ENCODE measurements around the gene HPCA.

Gene HPCA

DNA sequence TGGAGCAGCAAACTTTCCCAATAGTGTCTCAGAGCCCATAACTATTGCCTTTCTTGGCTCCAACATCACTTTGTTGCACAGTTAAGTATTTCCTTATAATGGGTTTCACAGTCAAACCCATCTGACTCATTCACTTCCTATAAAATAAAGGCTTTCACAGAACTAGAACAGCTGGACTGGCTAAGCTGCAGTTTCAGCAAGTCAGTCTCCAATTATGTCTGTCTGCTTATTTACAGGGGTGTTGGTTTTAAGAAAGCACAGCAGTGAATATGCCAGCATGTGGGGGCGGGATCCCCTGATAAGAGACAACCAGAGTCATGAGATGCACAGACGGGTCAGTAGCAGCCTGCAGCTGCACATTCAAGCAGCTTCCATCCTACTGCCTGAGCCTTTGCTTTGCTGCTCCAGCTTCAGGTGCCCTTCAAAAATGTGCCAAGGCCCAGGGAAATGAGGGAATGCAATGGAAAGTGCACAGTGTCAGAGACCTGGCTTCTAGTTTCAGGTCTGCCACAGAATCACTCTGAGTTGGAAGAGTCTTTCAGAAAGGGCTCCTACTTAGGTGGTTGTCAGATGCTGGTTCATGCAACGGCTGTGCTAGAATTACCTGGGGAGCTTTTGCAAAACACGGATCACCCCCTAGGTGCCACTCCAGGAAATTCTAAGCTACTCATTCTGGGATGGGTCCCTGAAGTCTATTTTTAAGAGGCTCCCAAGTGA, 53.5 kb downstream of the HPCA start:
- Histone ChIP-seq H3K4me2 (ENCODE audit: low read length) (no peak overlapping the region), H3K4me1 (ENCODE audit: insufficient read depth, low read length, severe bottlenecking) (no peaks in the 10 kb centered on the region), H3K9me2 (ENCODE audit: low read depth, low read length) (no peaks in the 10 kb centered on the region), H4K20me1 (ENCODE audit: insufficient read depth, low read length) (no peaks in the 10 kb centered on the region), H3K4me3 (ENCODE audit: low read depth, low read length, poor library complexity, severe bottlenecking) (no peak overlapping the region), H3K27me3 (ENCODE audit: insufficient read depth, low read length) (no peaks in the 10 kb centered on the region), H3F3A (ENCODE audit: insufficient read depth, low read length) (no peaks in the 10 kb centered on the region), H3K27ac (ENCODE audit: low read depth, low read length, poor library complexity, severe bottlenecking) (no peak overlapping the region), H3K9me3 (ENCODE audit: low read length) (no peaks in the 10 kb centered on the region), H2AFZ (ENCODE audit: low read length) (no peak overlapping the region), H3K36me3 (ENCODE audit: insufficient read depth, low read length) (peaks cover 41% of the 10 kb centered on the region; the same call in 1 of the 2 replicates), H3K9ac (ENCODE audit: low read length) (no peak overlapping the region), H3K79me2 (ENCODE audit: insufficient read depth, low read length) (no peaks in the 10 kb centered on the region)
- TF ChIP-seq EZH2 (IDR thresholded peaks at IDR 0.05; ENCODE audit: borderline replicate concordance, low read length): no peak
- TF ChIP-seq, protein P1, sequence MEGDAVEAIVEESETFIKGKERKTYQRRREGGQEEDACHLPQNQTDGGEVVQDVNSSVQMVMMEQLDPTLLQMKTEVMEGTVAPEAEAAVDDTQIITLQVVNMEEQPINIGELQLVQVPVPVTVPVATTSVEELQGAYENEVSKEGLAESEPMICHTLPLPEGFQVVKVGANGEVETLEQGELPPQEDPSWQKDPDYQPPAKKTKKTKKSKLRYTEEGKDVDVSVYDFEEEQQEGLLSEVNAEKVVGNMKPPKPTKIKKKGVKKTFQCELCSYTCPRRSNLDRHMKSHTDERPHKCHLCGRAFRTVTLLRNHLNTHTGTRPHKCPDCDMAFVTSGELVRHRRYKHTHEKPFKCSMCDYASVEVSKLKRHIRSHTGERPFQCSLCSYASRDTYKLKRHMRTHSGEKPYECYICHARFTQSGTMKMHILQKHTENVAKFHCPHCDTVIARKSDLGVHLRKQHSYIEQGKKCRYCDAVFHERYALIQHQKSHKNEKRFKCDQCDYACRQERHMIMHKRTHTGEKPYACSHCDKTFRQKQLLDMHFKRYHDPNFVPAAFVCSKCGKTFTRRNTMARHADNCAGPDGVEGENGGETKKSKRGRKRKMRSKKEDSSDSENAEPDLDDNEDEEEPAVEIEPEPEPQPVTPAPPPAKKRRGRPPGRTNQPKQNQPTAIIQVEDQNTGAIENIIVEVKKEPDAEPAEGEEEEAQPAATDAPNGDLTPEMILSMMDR (IDR thresholded peaks at IDR 0.05; ENCODE audit: low read length): no peak

DNA sequence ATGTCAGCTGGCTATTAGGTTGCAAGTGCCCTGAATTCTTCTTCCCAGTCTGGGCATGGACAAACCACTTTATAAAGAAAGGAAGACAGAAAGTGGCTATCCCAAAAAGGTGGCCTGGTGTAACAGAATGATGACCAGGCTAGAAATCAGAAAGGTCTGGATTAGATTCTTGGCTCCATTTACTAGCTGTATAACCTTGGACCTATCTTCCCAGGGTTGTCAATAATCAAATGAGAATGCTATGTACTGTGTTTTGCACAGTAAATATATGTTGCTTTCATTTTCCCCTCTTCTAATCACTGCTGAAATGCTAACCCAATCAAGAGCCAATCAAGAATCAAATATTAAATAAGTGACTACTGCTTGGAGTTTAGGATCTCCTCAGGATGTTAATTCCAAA, 57.9 kb downstream of the HPCA start:
- H3K27ac ChIP-seq (ENCODE audit: low read depth, low read length, poor library complexity, severe bottlenecking): no peak overlapping the region
- no peak overlapping the region for H3K4me2 ChIP-seq (ENCODE audit: low read length)
- peaks cover 52% of the 10 kb centered on the region; the same call in 1 of the 2 replicates for H3K36me3 ChIP-seq (ENCODE audit: insufficient read depth, low read length)
- H3K9me3 ChIP-seq (ENCODE audit: low read length): no peaks in the 10 kb centered on the region
- TF ChIP-seq EZH2 (IDR thresholded peaks at IDR 0.05; ENCODE audit: borderline replicate concordance, low read length): no peak
- TF ChIP-seq, protein P1 (IDR thresholded peaks at IDR 0.05; ENCODE audit: low read length): no peak
- no peaks in the 10 kb centered on the region for H3K27me3 ChIP-seq (ENCODE audit: insufficient read depth, low read length)
- H3F3A ChIP-seq (ENCODE audit: insufficient read depth, low read length): no peaks in the 10 kb centered on the region
- no peak overlapping the region for H2AFZ ChIP-seq (ENCODE audit: low read length)
- no peaks in the 10 kb centered on the region for H3K9me2 ChIP-seq (ENCODE audit: low read depth, low read length)
- H3K79me2 ChIP-seq (ENCODE audit: insufficient read depth, low read length): no peaks in the 10 kb centered on the region
- no peaks in the 10 kb centered on the region for H4K20me1 ChIP-seq (ENCODE audit: insufficient read depth, low read length)
- no peak overlapping the region for H3K9ac ChIP-seq (ENCODE audit: low read length)
- no peaks in the 10 kb centered on the region for H3K4me1 ChIP-seq (ENCODE audit: insufficient read depth, low read length, severe bottlenecking)
- H3K4me3 ChIP-seq (ENCODE audit: low read depth, low read length, poor library complexity, severe bottlenecking): no peak overlapping the region

Data from OCI-LY1 (cell line).